ENCODE data around the gene PSMA4. TPM values are rescaled to one million over a fixed set of nuclear protein-coding genes. Genes with fewer than 3 reads are reported as not detected.
A peak's percentile ranks its signal among the peaks of the same experiment; 100 is the strongest.
"Not testable (repeated sequence)": the region's sequence is repeated elsewhere in the genome, so short reads cannot be mapped to it uniquely, and the experiment has no call there.

PSMA4 gene
- total RNA-seq, 3 donors from 2014 or later, result 102 to 139 (median 138) TPM

DNA sequence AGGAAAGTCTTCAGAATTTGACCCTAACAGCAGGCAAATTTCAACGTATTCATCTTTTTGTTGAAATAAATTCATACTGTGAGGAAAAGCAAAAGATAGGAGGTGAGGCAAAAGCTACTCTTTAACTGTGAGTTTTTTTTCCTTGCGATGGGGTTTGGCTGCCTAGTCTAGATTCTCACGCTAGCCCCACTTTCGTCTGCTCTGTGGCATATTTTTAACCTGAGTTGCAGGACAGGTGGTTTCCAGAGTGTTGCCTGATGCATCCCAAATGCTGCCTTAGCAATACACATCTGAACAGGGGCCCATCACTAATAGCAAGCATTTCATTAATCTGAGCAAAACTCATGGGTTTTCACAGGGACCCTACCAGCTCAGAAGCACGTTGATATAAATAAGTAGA is 11.7 kb downstream of the PSMA4 start:
- DNase-seq (ENCODE audit: low spot score in 2 of 2), result no peak
- Histone ChIP-seq H3K9me3 (no peaks in the 10 kb centered on the region), H3K4me1 (no peaks in the 10 kb centered on the region), H3K4me3 (no peak overlapping the region), H3K27me3 (no peaks in the 10 kb centered on the region), H3K36me3 (peaks cover 4% of the 10 kb centered on the region), H3K27ac (no peak overlapping the region)
- TF ChIP-seq, protein P1, sequence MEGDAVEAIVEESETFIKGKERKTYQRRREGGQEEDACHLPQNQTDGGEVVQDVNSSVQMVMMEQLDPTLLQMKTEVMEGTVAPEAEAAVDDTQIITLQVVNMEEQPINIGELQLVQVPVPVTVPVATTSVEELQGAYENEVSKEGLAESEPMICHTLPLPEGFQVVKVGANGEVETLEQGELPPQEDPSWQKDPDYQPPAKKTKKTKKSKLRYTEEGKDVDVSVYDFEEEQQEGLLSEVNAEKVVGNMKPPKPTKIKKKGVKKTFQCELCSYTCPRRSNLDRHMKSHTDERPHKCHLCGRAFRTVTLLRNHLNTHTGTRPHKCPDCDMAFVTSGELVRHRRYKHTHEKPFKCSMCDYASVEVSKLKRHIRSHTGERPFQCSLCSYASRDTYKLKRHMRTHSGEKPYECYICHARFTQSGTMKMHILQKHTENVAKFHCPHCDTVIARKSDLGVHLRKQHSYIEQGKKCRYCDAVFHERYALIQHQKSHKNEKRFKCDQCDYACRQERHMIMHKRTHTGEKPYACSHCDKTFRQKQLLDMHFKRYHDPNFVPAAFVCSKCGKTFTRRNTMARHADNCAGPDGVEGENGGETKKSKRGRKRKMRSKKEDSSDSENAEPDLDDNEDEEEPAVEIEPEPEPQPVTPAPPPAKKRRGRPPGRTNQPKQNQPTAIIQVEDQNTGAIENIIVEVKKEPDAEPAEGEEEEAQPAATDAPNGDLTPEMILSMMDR (IDR thresholded peaks at IDR 0.05), result no peak
- TF ChIP-seq POLR2A (IDR thresholded peaks at IDR 0.05), result no peak
- intact Hi-C loops (cut with DNase I; ENCODE audit: low total_unique reads), result no loop called here

DNA sequence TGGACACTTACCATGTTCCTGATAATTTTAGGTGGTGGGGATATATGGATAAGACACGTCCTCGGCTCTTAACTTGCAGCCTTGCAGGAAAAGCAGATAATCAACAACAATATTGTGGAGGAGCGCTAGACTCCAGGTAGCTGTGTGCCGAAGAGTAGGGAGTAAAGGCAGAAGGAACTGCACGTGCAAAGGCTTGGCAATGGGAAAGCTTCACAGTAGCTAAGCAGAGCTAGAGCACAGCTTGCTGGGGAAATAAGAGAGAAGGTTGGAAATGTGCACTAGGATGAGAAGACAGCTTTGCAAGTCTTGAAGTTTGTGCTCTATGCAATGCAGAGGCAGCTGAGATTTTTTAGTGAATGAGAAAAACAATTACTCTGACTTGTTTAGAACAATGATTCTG is 12.4 kb downstream of the PSMA4 start:
- TF ChIP-seq, protein P1 (IDR thresholded peaks at IDR 0.05), result no peak
- TF ChIP-seq POLR2AphosphoS5 (IDR thresholded peaks at IDR 0.05), result no peak
- no peak for TF ChIP-seq POLR2A (IDR thresholded peaks at IDR 0.05)
- no peak for DNase-seq (ENCODE audit: low spot score in 2 of 2)
- no peaks in the 10 kb centered on the region for H3K27me3 ChIP-seq
- H3K4me1 ChIP-seq, result no peaks in the 10 kb centered on the region
- H3K27ac ChIP-seq, result no peak overlapping the region
- no peaks in the 10 kb centered on the region for H3K9me3 ChIP-seq
- intact Hi-C loops (cut with DNase I; ENCODE audit: low total_unique reads), result no loop called here
- no peak overlapping the region for H3K4me3 ChIP-seq
- peaks cover 4% of the 10 kb centered on the region for H3K36me3 ChIP-seq

DNA sequence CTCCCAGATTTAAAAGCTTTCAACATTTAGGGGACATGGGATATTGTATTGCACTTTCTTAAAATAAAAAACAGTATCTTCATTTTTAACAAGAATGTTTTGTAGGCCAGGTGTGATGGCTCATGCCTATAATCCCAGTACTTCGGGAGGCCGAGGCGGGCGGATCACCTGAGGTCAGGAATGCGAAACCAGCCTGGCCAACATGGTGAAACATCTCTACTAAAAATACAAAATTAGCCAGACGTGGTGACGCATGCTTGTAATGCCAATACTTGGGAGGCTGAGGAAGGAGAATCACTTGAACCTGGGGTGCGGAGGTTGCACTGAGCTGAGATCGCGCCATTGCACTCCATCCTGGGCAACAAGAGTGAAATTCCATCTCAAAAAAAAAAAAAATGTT is 20.0 kb downstream of the PSMA4 start:
- H3K9me3 ChIP-seq; H3K4me3 ChIP-seq; H3K27me3 ChIP-seq; H3K36me3 ChIP-seq; DNase-seq (ENCODE audit: low spot score in 2 of 2); H3K4me1 ChIP-seq; intact Hi-C loops (cut with DNase I; ENCODE audit: low total_unique reads); H3K27ac ChIP-seq: not testable (repeated sequence)

DNA sequence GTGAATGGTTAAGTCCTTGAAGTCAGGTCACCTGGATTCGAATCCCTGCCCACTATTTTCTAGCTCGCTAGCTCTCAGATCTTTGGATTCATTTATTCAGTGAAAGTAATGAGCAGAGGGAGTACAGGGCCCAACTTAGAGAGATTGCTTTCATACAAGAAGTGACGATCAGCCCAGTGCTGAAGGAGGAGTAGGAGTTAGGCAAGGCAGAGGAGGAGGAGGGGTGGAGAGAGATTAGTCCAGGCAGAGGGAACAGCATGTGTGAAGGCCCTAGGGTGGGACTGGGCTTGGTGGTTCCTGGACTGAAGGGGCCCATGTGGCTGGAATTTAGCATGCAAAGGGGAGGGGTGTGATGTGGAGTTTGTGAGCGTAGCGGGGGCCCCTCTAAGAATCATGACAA is 21.2 kb downstream of the PSMA4 start:
- intact Hi-C loops (cut with DNase I; ENCODE audit: low total_unique reads), result no loop called here
- Histone ChIP-seq H3K4me3 (no peak overlapping the region), H3K4me1 (no peaks in the 10 kb centered on the region), H3K9me3 (no peaks in the 10 kb centered on the region), H3K27ac (no peak overlapping the region), H3K36me3 (no peaks in the 10 kb centered on the region), H3K27me3 (no peaks in the 10 kb centered on the region)
- DNase-seq (ENCODE audit: low spot score in 2 of 2), result no peak
- TF ChIP-seq POLR2AphosphoS5 (IDR thresholded peaks at IDR 0.05), result no peak
- TF ChIP-seq POLR2A (IDR thresholded peaks at IDR 0.05), result no peak

DNA sequence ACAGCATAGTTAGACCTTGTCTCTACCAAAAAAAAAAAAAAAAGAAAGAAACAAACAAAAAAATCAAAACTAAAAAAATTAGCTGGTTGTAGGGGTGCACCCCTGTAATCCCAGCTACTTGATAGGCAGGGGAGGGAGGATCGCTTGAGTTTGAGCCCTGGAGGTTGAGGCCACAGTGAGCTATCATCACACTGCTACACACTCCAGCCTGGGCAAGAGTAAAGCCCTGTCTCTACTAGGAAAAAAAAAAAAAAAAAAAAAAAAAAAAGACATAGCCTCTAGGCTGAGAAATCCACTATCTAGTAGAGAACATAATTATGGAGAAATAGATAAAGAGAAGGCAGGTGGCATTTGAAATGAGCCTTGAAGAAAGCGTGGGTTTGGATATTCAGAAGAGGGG is 22.8 kb downstream of the PSMA4 start:
- DNase-seq (ENCODE audit: low spot score in 2 of 2), result no peak
- no peaks in the 10 kb centered on the region for H3K27me3 ChIP-seq
- H3K36me3 ChIP-seq, result no peaks in the 10 kb centered on the region
- no peak overlapping the region for H3K27ac ChIP-seq
- no peak overlapping the region for H3K4me3 ChIP-seq
- no peak for TF ChIP-seq POLR2A (IDR thresholded peaks at IDR 0.05)
- no peak for TF ChIP-seq POLR2AphosphoS5 (IDR thresholded peaks at IDR 0.05)
- no peaks in the 10 kb centered on the region for H3K9me3 ChIP-seq
- intact Hi-C loops (cut with DNase I; ENCODE audit: low total_unique reads), result no loop called here
- H3K4me1 ChIP-seq, result no peaks in the 10 kb centered on the region

DNA sequence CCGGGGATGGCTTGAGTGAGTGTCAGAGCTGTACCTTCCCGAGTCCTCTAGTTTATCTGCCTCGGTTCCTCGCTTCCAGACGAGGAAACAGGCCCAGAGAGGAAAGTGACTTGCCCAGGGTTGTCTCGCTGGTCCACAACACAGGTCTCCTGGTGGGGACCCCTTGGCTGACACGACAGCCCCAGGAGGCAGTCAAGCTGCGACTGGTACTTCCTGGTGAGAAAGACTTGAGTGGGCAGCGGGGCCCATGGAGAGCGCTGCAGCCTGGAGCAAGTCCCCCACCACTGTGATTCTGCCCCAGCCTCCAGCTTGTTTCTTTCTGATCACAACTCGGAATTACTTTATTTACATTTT is 24.5 kb downstream of the PSMA4 start:
- TF ChIP-seq, protein P1 (IDR thresholded peaks at IDR 0.05), result no peak
- no peak for TF ChIP-seq POLR2A (IDR thresholded peaks at IDR 0.05)
- TF ChIP-seq POLR2AphosphoS5 (IDR thresholded peaks at IDR 0.05), result no peak
- no peak for DNase-seq (ENCODE audit: low spot score in 2 of 2)
- H3K27ac ChIP-seq, result peak overlapping the region in 1 of 2 donors; percentile 54
- no peaks in the 10 kb centered on the region for H3K9me3 ChIP-seq
- peak overlapping the region in 2 of 3 donors; percentile 69 to 77 for H3K4me3 ChIP-seq
- no peaks in the 10 kb centered on the region for H3K27me3 ChIP-seq
- H3K36me3 ChIP-seq, result no peaks in the 10 kb centered on the region
- intact Hi-C loops (cut with DNase I; ENCODE audit: low total_unique reads), result no loop called here
- H3K4me1 ChIP-seq, result no peaks in the 10 kb centered on the region
